NCI-H446 (cell line): ENCODE data around the gene OTUD5.

Experiments used
- DNase-seq, 2 experiments: peaks; one replicate each; lab custom pipeline; 2025; lab: John Stamatoyannopoulos, UW

Gene OTUD5

DNA sequence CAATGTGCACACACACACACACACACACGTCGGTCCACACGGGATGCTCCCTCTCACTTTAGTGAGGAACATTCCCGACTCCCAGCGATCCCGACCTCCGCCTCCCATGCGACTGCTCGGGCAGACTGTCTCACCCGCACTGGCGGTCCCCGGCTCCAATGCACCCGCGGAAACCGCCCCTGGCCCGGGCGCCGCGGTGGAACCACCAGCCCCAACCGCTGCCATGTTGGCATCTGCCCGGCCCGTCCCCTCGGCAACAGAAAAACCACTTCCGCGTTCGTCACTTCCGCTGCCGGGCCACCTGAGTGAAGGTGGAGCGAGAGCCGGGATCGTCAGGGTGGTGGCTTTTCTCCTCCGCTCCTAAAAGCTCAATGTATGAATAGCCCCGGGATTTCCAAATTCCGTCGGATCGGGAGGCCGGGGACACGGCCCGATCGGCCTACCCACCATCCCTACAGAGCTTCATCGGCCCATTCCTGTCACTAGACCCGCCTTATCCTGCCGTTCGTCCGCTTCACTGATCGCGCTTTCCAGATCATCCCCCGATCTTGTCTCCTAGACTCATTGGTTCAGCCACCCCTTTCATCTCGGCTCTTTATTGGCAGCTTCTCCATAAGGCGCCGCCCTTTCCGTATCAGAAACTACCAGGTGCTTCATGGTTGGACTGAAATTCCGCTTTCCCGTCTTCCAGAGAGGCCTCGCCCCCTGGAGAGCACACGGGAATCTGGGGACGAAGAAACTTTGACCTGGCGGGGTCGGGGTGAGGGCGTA lies 45.8 kb downstream of the OTUD5 start, which contains the start of gene SLC35A2:
Gene SLC35A2 (minus strand): TSS at position 235 of the 771 bp plus-strand sequence. CDS start 10 bp downstream, at position 225.
- DNase-seq = peak; percentile 16 to 49

DNA sequence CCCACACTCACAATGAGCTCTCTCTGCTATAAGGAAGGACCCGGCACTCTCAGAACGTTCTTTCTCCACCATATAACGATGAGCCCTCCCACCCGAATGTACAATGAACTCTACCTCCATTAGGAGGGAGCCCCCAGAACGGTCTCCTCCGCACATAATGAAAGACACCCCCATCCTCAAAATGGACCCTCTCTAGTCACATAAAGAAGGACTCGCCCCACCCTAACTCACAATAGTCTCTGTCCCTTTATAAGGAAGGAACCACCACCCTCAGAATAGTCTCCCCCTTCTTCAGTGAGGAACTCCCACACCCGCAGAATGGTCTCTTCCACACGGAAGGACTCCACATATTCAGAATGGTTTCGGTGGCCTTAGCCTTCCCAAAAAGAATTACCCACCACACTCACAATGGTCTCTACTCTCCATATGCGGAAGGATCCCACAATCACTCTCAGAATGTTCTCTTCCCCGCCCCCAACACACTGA lies 46.4 kb downstream of the OTUD5 start:
- DNase-seq = no peak

DNA sequence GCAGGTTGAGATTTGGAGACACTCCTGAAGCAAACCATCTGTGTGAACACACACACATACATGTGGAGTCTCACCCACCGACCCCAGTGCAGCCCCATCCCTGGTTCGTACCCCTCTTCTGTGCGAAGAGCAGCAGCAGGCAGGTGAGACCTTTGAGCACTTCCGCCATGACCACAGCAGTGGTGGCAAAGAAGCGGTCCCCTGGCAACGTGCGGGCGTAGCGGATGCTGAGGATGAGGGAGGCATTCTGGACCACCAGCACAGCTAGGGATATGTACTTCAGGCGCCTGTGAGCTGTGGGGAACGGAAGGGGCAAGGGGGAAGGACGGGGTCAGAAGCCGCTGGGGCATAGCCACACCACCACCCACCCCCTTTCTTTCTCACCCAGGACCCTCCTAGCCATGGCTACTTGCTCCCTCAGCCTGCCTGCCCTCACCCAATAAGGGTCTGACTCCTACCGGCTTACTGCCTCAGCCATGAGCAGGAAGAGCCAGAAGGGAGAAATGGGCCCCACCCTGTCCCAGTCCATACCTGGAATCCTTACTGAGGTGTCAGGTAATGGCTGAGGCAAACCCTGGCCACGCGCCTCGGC lies 47.6 kb downstream of the OTUD5 start:
- DNase-seq = no peak

DNA sequence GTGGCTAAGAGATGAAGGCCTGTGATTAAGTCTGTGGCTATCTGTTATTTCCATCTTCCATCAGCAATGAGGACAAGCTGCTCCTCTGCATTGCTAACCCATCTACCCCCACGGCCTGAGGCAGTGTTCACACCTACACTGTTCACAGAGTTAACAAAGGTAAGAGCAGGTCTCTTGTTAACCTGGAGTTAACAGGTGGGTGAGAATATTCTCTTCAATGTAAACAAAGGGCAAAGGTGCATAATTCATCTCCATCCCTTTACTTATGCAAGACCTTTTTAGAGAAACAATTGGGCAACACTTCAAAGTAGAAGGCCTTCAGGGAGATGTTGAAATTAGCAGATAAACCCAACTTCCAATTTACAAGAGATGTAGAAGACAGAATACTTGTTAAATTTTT lies 48.8 kb downstream of the OTUD5 start:
- no peak for DNase-seq

DNA sequence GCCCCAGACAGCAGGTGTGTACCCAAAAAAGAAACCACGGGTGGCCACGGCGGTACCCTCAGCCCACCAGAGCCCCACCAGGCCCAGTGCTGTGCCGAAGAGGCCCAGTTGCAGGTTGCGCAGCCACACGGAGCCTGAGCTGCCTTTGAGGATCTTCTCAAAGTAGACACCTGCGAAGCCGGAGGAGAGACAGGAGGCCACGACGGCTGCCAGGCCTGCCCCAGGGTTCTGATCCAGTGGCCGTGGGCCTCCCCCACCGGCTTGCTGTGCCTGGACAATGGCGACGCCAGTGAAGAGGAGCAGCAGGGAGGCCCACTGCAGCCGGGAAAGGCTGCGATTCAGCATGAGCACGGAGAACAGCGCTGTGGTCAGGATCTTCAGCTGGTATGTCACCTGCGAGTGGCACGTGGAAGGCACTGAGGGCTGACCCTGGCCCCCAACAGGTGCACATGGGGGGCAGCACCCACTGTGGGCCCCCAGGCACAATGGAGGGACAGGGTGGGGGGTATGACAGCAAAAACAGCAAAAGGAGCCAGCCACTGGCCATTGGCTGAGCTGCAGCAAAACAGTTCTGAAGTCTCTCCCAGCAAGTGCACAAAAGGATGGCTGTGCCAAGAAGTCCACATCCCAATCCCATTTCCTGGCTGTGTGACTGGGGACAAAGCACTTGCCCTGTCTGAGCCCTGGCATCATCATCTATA lies 52.2 kb downstream of the OTUD5 start:
- no peak for DNase-seq

DNA sequence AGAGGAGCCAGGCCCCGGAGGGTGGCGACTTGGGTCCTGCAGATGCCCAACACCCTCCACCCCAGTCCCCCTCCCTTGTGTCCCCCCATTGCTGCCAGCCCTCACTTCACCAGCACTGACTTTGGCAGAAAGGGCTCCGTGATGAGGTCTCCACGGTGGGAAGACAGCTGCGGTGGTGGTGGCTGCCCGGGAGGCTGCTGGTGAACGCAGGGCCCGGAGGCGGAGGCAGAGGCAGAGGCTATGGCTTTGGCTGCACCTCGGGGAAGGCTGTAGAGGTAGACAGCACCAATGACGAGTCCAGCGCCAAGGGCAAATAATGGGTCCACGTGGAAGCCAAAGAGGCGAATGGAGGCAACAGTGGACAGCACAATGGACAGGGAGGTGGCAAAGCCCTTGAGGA lies 52.8 kb downstream of the OTUD5 start:
- DNase-seq = no peak

DNA sequence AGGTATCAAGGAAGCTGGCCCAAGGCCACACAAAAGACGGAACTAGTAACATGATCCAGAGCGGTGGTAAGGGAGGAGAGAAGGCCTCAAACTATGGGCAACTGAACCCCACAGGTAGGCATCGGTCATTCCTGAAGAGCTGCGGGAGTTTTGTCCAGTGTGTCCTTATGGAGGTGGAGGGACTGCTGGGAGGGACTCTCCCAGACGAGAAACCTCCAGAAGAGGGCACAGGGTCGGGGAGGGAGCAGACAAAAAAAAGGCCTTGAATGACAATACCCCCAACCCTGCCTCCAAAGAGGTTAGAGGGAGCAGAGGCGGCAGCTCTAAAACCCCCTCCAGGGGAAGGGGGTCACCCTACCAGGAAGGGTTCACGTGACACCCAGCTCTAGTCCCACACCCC lies 53.2 kb downstream of the OTUD5 start:
- no peak for DNase-seq

DNA sequence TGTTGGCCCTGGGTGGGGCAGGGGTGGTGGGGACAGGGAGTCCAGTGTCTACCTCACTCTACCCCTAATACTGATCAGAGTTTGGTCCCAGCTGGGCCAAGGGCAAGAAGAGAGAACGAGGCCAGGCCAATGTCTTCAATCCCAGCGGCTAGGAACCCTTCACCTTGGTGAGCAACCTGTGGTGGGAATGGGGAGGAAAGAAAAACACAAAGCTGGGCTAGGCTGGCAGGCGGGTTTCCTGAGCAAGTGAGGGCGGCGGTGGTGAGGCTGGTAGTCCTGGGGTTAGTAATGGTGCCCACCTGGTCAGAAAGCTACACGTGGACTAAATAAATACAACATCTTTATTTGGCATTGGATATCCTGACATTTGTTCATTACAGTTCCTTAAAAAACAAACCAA lies 54.1 kb downstream of the OTUD5 start:
- DNase-seq = no peak

DNA sequence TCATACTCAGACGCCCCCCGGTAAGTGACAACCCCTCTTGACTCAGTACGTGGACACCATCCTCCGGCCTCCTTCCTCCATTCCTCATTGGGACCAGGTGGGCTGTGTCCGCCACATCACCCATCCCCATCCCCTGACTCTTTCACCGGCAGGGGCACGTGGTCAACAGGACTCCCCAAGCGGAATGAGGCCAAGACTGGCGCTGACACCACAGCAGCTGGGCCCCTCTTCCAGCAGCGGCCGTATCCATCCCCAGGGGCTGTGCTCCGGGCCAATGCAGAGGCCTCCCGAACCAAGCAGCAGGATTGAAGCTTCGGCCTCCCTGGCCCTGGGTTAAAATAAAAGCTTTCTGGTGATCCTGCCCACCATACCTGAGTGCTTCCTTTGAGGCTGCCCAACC lies 54.6 kb downstream of the OTUD5 start:
- DNase-seq = no peak

DNA sequence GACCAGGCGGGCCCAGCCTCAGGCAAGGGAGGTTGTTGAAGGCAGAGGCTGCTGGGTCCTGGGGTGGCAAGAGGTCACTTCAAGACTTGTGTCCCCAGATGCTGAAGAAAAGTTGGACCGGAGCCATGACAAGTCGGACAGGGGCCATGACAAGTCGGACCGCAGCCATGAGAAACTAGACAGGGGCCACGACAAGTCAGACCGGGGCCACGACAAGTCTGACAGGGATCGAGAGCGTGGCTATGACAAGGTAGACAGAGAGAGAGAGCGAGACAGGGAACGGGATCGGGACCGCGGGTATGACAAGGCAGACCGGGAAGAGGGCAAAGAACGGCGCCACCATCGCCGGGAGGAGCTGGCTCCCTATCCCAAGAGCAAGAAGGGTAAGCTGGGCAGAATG lies 55.3 kb downstream of the OTUD5 start:
- no peak for DNase-seq

DNA sequence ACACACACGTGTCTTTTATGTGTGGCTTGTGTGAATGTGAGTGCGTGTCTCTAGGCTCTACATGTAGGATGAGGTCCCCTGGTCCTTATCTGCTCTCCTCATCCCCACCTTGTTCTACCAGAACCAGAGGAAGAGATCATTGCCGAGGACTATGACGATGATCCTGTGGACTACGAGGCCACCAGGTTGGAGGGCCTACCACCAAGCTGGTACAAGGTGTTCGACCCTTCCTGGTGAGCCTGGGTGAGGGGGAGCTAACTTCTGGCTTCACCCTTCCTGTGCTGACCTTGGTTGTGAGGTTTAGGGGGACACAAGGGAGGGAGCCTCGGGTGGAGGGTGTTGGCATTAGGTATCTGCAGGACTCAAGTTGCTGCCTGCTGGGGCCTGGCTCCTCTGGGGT lies 56.3 kb downstream of the OTUD5 start:
- DNase-seq = no peak

DNA sequence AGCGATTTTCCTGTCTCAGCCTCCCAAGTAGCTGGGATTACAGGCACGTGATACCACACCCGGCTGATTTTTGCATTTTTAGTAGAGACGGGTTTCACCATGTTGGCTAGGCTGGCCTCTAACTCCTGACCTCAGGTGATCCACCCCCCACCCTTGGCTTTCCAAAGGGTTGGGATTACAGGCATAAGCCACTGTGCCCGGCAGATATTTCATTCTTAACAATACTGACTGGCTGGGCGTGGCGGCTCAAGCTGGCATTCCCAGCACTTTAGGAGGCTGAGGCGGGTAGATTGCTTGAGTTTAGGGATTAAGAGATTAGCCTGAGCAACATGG lies 58.4 kb downstream of the OTUD5 start:
- DNase-seq = no peak

DNA sequence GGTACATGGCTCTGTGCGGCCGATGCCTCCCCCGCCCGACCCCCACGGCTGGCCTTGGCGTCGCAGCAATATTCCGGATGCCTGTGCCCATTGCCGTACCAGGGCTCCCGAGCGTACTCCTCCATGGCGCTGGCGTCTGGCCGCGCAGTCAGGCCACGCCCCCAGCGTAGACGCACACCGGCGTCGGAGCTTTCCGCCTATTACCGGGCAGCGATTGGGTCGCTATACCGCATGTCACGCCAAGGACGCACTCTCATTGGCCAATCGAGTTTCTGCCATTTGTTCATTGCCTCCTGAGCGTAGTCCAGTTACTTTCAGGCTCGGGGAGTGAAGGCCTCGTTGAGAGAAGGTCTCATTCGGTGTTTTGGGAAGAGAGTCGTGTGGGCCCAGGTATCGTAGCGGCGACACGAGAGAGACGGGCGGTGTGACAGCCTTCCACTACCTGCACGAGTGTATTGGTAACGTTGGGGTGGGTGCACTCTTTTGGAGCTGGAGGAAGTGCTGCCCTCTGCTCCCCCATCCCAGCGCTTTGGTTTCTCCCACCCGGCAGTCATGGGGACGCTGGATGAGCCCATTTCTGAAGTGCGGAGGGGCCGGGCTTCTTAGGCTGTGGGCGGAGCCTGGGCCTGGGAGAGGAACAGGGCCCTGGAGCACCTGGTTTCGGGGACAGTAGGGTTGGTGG lies 59.6 kb downstream of the OTUD5 start, which contains the start of the genes PQBP1 and TIMM17B:
Gene PQBP1 (plus strand): TSS at position 306 of the 682 bp plus-strand sequence. CDS start 580 bp downstream, outside the sequence.
Gene TIMM17B (minus strand): TSS at position 144 of the 682 bp plus-strand sequence. CDS start 19 bp downstream, at position 125.
- DNase-seq = peak; percentile 87 to 96

DNA sequence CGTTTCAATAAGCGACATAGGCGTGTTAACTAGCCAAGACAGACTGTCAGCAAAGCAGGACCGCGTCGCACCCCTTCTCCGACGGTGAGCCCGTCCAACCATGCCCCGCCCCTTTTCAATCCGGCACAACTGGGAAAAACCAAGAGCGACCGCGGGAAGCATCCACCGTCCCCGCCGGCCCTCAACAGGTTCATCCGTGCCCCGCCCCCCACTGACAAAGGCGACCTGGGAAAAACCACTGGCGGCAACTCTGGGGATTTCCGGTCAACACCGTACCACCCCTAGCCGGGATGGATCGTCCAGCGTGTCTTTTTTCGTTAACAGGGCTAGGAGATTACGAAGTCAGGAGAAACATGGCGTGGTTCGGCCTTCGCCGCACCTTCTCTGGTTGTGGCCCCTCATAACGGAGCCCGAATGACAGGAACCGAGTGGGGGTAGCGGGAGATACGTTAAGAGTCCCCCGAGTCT lies 60.2 kb downstream of the OTUD5 start:
- DNase-seq = peak; percentile 66 to 73

DNA sequence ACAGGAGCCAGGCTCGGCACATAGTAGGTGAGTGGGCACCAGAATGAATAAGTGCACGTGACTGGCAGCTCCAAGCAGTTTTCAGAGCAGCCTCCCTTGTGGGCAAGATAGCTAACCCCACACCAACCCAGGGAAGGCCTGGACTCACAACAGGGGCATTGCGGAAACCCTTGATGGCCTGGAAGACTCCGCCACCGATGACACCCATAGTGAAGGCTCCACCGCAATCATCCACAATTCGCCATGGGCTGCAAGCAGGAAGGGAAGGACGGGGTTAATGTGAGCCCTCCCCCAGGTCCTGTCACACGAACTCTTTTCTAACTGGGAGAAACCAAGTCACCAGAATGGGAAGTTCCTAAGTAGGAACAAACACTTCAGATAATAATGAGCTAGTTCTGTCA lies 60.8 kb downstream of the OTUD5 start:
- DNase-seq = no peak

DNA sequence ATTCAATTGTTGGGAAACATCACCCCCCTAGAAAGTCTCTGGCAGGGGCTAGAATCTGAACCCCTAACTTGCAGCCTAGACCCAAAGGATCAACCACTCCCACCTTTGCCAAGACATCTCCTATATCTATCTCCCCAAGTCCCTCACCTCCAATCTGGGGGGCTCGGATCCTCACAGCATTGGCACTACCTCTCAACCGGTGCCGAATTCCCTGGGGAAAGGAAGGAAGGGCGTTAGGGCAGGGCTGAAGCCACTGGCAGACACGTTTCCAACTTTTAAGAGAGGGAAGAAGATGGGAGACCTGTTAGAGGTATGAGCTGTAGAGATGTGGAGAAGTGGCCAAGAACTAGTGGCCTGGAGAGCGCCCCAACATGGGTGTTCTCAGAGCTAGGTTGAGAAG lies 62.5 kb downstream of the OTUD5 start:
- DNase-seq = no peak

DNA sequence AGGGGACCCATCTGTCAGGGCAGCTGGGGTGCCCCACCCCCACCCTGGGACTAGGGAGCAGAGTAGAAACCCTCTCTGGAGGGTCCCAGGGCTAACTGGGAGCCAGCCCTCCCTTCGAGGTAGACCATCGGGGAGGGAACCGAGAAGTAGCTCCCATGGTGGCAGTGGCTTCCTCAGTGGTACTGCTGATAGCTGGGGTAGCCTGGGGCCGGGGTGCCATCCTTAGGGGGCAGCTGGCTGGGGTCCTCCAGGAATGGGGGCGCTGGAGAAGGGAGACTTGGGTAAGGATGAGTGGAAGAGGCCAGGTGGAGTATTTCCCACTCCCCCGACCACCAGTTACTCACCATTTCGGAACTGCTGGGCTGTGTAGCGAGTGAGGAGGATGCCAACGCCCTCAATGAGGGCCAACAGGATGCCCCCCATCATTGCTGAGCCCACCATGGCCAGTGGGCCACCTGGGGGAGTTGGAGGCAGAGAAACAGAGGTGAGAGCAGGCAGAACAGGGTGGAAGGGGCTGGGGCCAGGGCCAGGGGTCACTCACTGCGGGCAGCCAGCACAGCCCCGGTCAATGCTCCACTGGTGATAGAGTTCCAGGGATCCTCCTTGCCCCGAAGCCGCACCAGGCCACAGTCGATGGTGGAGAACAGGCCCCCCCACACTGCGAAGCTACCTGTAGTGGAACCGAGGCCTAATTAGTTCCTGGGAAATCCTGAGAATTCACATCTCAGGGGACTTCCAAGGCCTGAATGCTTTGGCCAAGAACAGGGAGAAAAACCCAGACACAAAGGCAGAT lies 63.7 kb downstream of the OTUD5 start:
- DNase-seq = no peak

DNA sequence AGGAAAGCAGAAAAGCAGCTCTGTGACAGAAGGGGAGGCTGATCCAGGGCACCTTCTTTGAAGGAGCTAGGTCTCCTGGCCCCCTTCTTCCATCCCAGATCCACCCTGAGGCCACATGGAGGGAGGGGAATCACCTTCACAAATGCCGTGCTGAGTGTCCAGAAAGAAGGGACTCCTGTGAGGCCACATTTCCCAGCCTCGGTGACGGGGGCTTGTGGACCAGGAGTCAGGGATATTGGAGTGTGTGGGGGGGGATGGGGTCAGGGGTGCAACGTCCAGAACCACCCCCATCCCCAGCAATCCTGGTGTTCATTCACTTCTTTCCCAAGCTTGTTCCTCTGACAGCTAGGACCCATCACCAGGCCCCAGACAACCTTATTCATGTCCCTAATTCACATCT lies 64.5 kb downstream of the OTUD5 start:
- DNase-seq = no peak

DNA sequence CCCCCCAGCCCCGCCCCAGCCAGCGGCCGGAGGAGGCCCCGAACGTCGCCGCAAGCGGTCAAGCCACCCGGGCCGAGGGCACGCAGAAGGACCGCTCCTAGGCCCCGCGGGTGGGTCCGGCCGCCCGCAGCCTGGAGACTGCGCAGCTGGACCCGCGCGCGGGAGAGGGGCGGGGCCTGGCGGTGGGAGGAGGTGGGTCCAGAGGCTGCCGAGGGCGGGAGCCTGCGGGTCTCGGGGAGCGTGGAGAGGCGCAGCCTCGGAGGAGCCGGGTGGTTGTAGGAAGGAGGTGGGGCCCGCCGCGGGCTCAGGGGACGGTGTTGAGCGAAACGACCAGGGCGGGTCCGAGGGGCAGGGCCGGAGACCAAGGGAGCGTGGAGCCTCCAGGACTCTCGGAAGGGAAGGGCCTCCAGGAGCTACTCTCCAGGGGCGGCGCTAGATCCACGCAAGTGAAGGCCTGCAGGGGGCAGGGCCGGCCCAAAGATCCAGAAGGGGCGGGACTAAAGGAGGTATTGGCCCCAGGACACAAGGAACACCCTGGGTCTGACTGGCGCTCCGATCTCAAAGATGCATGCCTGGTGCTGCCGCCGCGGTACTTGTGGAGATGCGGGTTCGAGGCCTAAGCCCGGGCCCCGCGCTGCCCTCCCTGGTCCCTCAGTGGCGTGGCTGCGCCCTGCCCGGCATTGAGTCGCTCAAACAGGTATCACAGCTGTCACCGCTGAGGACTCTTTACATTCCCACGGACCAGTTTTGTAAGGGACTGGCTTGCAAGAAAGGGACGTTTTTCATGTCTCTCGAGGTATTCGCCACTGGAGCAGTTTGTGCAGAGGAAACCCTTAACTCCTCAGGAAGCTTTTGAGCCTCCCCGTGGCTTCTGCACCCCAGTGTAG lies 65.8 kb downstream of the OTUD5 start:
- DNase-seq = peak; percentile 7 to 78

DNA sequence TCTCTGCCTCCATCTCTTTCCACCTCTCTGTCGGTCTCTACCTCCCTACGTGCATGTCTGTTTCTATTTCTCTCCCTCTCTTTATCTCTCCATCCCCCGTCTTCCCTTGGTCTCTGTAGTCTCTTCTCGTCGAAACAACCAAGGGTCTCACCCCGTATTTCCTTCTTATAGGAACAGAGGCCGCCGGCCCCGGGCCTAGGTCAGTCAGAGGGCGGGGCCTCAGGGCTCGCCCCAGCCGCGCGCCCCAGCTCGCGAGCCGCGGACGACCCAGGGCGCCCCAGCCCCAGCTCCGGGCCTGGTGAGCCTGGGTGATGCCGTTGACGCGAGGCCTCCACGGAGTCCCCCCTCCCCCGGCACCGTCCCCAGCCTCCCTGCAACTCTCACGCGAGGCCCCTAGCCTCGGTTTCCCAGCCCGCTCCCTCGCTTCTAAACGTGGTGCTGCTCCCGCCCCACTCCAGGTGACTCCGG lies 66.4 kb downstream of the OTUD5 start:
- DNase-seq = no peak
